GM23338 (cell line): ENCODE measurements around the gene ARHGEF38. TPM values are rescaled to one million over a fixed set of nuclear protein-coding genes. Genes with fewer than 3 reads are reported as not detected.

Experiments used
- ATAC-seq: fragments of 200-7000 bp; cut with Tn5 transposase; 3 replicates; pipeline ENCODE4 v1.9.1; 2020
- DNase-seq: peaks from one replicate; pipeline ENCODE4 v3.0.0-alpha.2; 2015; ENCODE audit warnings: low spot score
- H2AFZ ChIP-seq: fragments of 200-600 bp; sonication (generic); 2 replicates; pipeline ENCODE4 v1.8.0; 2016; ENCODE audit warnings: antibody characterized with exemption, mild to moderate bottlenecking, moderate library complexity
- H3F3A ChIP-seq: fragments of 200-600 bp; sonication (generic); replicated peaks from 2 replicates; pipeline ENCODE4 v1.8.0; 2017; ENCODE audit warnings: antibody characterized with exemption, mixed run types, low read depth
- H3K27ac ChIP-seq: fragments of 200-600 bp; sonication (generic); 2 replicates; pipeline ENCODE4 v1.6.1; 2016; ENCODE audit warnings: low read depth
- H3K27me3 ChIP-seq: fragments of 200-600 bp; sonication (generic); 2 replicates; pipeline ENCODE4 v1.8.0; 2016; ENCODE audit warnings: mild to moderate bottlenecking, mixed run types, moderate library complexity; ENCODE audit not compliant: insufficient read depth
- H3K36me3 ChIP-seq: fragments of 200-600 bp; sonication (generic); 2 replicates; pipeline ENCODE4 v1.8.0; 2016; ENCODE audit warnings: mild to moderate bottlenecking; ENCODE audit not compliant: insufficient read depth
- H3K4me1 ChIP-seq: fragments of 200-600 bp; sonication (generic); 2 replicates; pipeline ENCODE4 v1.8.0; 2016; ENCODE audit warnings: mild to moderate bottlenecking, moderate library complexity; ENCODE audit not compliant: insufficient read depth
- H3K4me2 ChIP-seq: fragments of 200-600 bp; sonication (generic); 2 replicates; pipeline ENCODE4 v1.7.1; 2017; ENCODE audit warnings: mixed run types
- H3K4me3 ChIP-seq: fragments of 200-600 bp; sonication (generic); 2 replicates; pipeline ENCODE4 v1.6.1; 2016; ENCODE audit warnings: mixed run types
- H3K79me2 ChIP-seq: fragments of 200-600 bp; sonication (generic); replicated peaks from 2 replicates; pipeline ENCODE4 v1.8.0; 2017; ENCODE audit warnings: mild to moderate bottlenecking; ENCODE audit not compliant: insufficient read depth
- H3K9me2 ChIP-seq: fragments of 200-600 bp; sonication (generic); 2 replicates; pipeline ENCODE4 v1.8.0; 2017; ENCODE audit not compliant: insufficient read depth
- H4K20me1 ChIP-seq: fragments of 200-600 bp; sonication (generic); replicated peaks from 2 replicates; pipeline ENCODE4 v1.8.0; 2017; ENCODE audit warnings: mild to moderate bottlenecking; ENCODE audit not compliant: insufficient read depth
- H3K27ac Mint-ChIP-seq: 2 replicates; pipeline ENCODE4 v1.8.0; 2020; ENCODE audit warnings: inconsistent platforms, mild to moderate bottlenecking, moderate library complexity, mixed read lengths
- H3K27me3 Mint-ChIP-seq: 3 replicates; pipeline ENCODE4 v1.8.0; 2022; ENCODE audit warnings: low read depth, mild to moderate bottlenecking, moderate library complexity, mixed read lengths, inconsistent platforms; ENCODE audit not compliant: insufficient read depth, poor library complexity
- H3K36me3 Mint-ChIP-seq: 3 replicates; pipeline ENCODE4 v1.8.0; 2021; ENCODE audit warnings: low read depth, mild to moderate bottlenecking, inconsistent platforms, moderate library complexity, mixed read lengths
- H3K4me1 Mint-ChIP-seq: 3 replicates; pipeline ENCODE4 v1.8.0; 2020; ENCODE audit warnings: mild to moderate bottlenecking, inconsistent platforms, mixed read lengths
- H3K4me3 Mint-ChIP-seq: 3 replicates; pipeline ENCODE4 v1.8.0; 2021; ENCODE audit warnings: moderate library complexity, mild to moderate bottlenecking, inconsistent platforms, mixed read lengths
- H3K9me3 Mint-ChIP-seq: 3 replicates; pipeline ENCODE4 v1.8.0; 2020; ENCODE audit warnings: moderate library complexity, mild to moderate bottlenecking, inconsistent platforms, mixed read lengths
- CREB1 ChIP-seq: fragments of 250-450 bp; sonication (Bioruptor Pico); IDR thresholded peaks from 2 replicates; pipeline ENCODE4 v1.5.0; 2020; ENCODE audit warnings: low read depth, mild to moderate bottlenecking, moderate library complexity
- CTCF ChIP-seq, 2 experiments: fragments of 200-600 bp in 1 of 2; sonication (generic) in 1 of 2; conservative IDR thresholded peaks; 2 replicates each; pipeline versions ENCODE4 v1.5.1 to v1.6.1; 2016 to 2017; ENCODE audit warnings: antibody characterized with exemption in 2 of 2, low read depth in 2 of 2, mild to moderate bottlenecking in 2 of 2, moderate library complexity in 1 of 2
- JUNB ChIP-seq: IDR thresholded peaks from one replicate; pipeline ENCODE4 v1.6.1; 2016; ENCODE audit warnings: antibody characterized with exemption; ENCODE audit not compliant: unreplicated experiment
- NANOG ChIP-seq: IDR thresholded peaks from 2 replicates; pipeline ENCODE4 v1.6.1; 2016; ENCODE audit warnings: antibody characterized with exemption, borderline replicate concordance
- POLR2AphosphoS5 ChIP-seq: IDR thresholded peaks from 2 replicates; pipeline ENCODE4 v1.6.1; 2016; ENCODE audit warnings: antibody characterized with exemption, low read depth
- STAT1 ChIP-seq: IDR thresholded peaks from one replicate; pipeline ENCODE4 v1.6.1; 2016; ENCODE audit warnings: antibody characterized with exemption; ENCODE audit not compliant: unreplicated experiment
- ZNF331 ChIP-seq: fragments of 250-450 bp; sonication (Bioruptor Pico); IDR thresholded peaks from 2 replicates; pipeline ENCODE4 v1.5.0; 2020; ENCODE audit warnings: low read depth, mild to moderate bottlenecking, moderate library complexity
- polyA plus RNA-seq: library from polyadenylated mRNA; unstranded; fragments of >200 nt; fragmentation: Nextera tagmentation; extraction: Ambion mirVana; gene quantifications from 2 replicates; pipeline ENCODE4 v1.2.1, GENCODE V29; 2016
- total RNA-seq: library from RNA; depleted of rRNA; stranded (reverse); fragments of >200 nt; shearing (Covaris generic); gene quantifications from 2 replicates; pipeline ENCODE4 v1.2.3, GENCODE V29; 2014
- TF ChIP-seq, protein P1 (sequence below): IDR thresholded peaks from 2 replicates; pipeline ENCODE4 v1.6.1; 2016; ENCODE audit warnings: antibody characterized with exemption

Gene ARHGEF38
- total and polyA plus RNA-seq, 2 experiments from 2014 or later, result 0.58 TPM; not detected in 1

DNA sequence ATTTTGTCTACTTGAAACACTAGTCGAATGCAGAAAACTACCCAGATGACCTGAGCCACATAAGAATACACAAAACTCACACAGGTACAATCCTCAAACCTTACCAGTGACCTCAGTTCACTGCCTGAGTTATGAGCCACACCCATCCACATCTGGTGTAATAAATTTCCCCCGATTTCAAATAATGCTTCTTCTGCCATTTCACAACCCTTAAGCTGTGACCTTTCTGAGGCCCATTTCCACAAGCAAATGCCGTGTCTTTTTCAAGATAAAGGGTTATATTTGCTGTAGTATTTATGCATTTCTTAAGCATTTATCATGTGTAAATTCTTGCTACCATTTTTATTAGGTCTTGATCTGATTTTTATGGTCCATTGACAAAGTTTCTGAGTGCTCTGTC, 1.8 kb upstream of the ARHGEF38 start (continued):
- no peak for TF ChIP-seq CTCF (conservative IDR thresholded peaks at IDR 0.05; ENCODE audit: low read depth in 2 of 2)

- H3K9me3 Mint-ChIP-seq, result no peaks in the 10 kb centered on the region
- H3K4me3 Mint-ChIP-seq, result no peak overlapping the region
- H3K79me2 ChIP-seq, result no peaks in the 10 kb centered on the region
- H3K27me3 ChIP-seq, result peaks cover 96% of the 10 kb centered on the region
- peaks cover 95% of the 10 kb centered on the region for H3K27me3 Mint-ChIP-seq
- ATAC-seq (peak; percentile 93), DNase-seq (peak; percentile 97)
- no peak overlapping the region for H3K4me3 ChIP-seq
- H2AFZ ChIP-seq, result no peak overlapping the region
- 0 out of 2 replicates have a peak overlapping the region, but pooled peaks have one; percentile 1 for H3K4me2 ChIP-seq
- no peaks in the 10 kb centered on the region for H3K9me2 ChIP-seq
- no peaks in the 10 kb centered on the region for H3F3A ChIP-seq
- H3K36me3 ChIP-seq, result no peaks in the 10 kb centered on the region
- no peaks in the 10 kb centered on the region for H4K20me1 ChIP-seq
- H3K36me3 Mint-ChIP-seq, result no peaks in the 10 kb centered on the region
- no peak overlapping the region for H3K27ac ChIP-seq
- peaks cover 6% of the 10 kb centered on the region; the same call in 1 of the 2 replicates for H3K4me1 ChIP-seq
- TF ChIP-seq NANOG, result peak; percentile 93
- no peak for TF ChIP-seq ZNF331 (CRISPR knock-in tag)
- TF ChIP-seq CTCF (conservative IDR thresholded peaks at IDR 0.05; ENCODE audit: low read depth in 2 of 2), result no peak
- no peak for TF ChIP-seq STAT1
- peak; percentile 59 for TF ChIP-seq CREB1
- peak; percentile 76 for TF ChIP-seq POLR2AphosphoS5
- no peak overlapping the region for H3K27ac Mint-ChIP-seq
- peaks cover 24% of the 10 kb centered on the region; the same call in 2 of the 3 replicates for H3K4me1 Mint-ChIP-seq
Observed at GRCh38 chr4:105555409-105555808, 3.0 kb downstream of the ARHGEF38 start.

- peaks cover 96% of the 10 kb centered on the region for H3K27me3 ChIP-seq
- no peak overlapping the region for H3K4me3 ChIP-seq
- no peaks in the 10 kb centered on the region for H3F3A ChIP-seq
- no peak overlapping the region for H3K27ac ChIP-seq
- H3K9me2 ChIP-seq, result no peaks in the 10 kb centered on the region
- peaks cover 6% of the 10 kb centered on the region; the same call in 1 of the 2 replicates for H3K4me1 ChIP-seq
- H3K27ac Mint-ChIP-seq, result no peak overlapping the region
- no peaks in the 10 kb centered on the region for H3K36me3 Mint-ChIP-seq
- H2AFZ ChIP-seq, result no peak overlapping the region
- ATAC-seq (peak; percentile 7; the same call in 1 of the 3 replicates), DNase-seq (peak; percentile 3)
- H3K27me3 Mint-ChIP-seq, result peaks cover 96% of the 10 kb centered on the region
- H3K4me1 Mint-ChIP-seq, result peaks cover 24% of the 10 kb centered on the region; the same call in 2 of the 3 replicates
- 0 out of 2 replicates have a peak overlapping the region, but pooled peaks have one; percentile 1 for H3K4me2 ChIP-seq
- no peaks in the 10 kb centered on the region for H4K20me1 ChIP-seq
- H3K79me2 ChIP-seq, result no peaks in the 10 kb centered on the region
- no peak overlapping the region for H3K4me3 Mint-ChIP-seq
- no peaks in the 10 kb centered on the region for H3K9me3 Mint-ChIP-seq
- H3K36me3 ChIP-seq, result no peaks in the 10 kb centered on the region
- TF ChIP-seq CTCF (conservative IDR thresholded peaks at IDR 0.05; ENCODE audit: low read depth in 2 of 2) (no peak), JUNB (no peak), ZNF331 (CRISPR knock-in tag) (no peak), CREB1 (no peak)
- TF ChIP-seq, protein P1, sequence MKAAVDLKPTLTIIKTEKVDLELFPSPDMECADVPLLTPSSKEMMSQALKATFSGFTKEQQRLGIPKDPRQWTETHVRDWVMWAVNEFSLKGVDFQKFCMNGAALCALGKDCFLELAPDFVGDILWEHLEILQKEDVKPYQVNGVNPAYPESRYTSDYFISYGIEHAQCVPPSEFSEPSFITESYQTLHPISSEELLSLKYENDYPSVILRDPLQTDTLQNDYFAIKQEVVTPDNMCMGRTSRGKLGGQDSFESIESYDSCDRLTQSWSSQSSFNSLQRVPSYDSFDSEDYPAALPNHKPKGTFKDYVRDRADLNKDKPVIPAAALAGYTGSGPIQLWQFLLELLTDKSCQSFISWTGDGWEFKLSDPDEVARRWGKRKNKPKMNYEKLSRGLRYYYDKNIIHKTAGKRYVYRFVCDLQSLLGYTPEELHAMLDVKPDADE, result no peak
Observed at GRCh38 chr4:105556206-105556605, 3.8 kb downstream of the ARHGEF38 start.
